HCT116 (cell line): ENCODE results near the gene NRSN1. TPM values are rescaled to one million over a fixed set of nuclear protein-coding genes. Genes with fewer than 3 reads are reported as not detected.

ENCODE experiments used
- ATAC-seq: fragments of 200-7000 bp; cut with Tn5 transposase; 2 replicates; pipeline ENCODE4 v1.9.1; 2020; ENCODE audit warnings: mild to moderate bottlenecking, moderate library complexity
- BruUV-seq: library from RNA; stranded (reverse); fragments of 400-500 nt; replicated peaks from 2 replicates; lab custom pipeline; 2021; lab: Mats Ljungman, UMichigan
- CTCF ChIA-PET: fragments of 300-600 bp; sonication (Branson Sonifier 250); formaldehyde crosslinking; loops from one replicate; lab custom pipeline; 2021; ENCODE audit warnings: antibody characterized with exemption; lab: Charles Lee
- POLR2A ChIA-PET: fragments of 300-600, 350-600 bp; sonication (Branson Sonifier 250); formaldehyde crosslinking; loops from one replicate; lab custom pipeline; 2021; ENCODE audit warnings: antibody characterized with exemption; lab: Charles Lee
- RAD21 ChIA-PET, 2 experiments: fragments of 300-600 bp; sonication (Branson Sonifier 250); formaldehyde crosslinking; loops; one replicate each; lab custom pipeline; 2023; ENCODE audit warnings: low total read pairs in 2 of 2; ENCODE audit not compliant: uncharacterized antibody in 2 of 2, unreplicated experiment in 2 of 2, low non-redundant PET in 1 of 2; lab: Charles Lee
- DNase-seq: peaks from one replicate; pipeline ENCODE4 v3.0.0-alpha.2; 2010; ENCODE audit warnings: low read depth, low spot score
- H2AFZ ChIP-seq: fragments of 200-600 bp; shearing (Covaris generic), sonication (generic); 2 replicates; pipeline ENCODE4 v1.6.1; 2017; ENCODE audit warnings: low read depth, mixed run types, mixed read lengths, antibody characterized with exemption, low read length; ENCODE audit not compliant: poor library complexity, severe bottlenecking
- H3K27ac ChIP-seq: 2 replicates; pipeline ENCODE4 v1.5.1; 2012; ENCODE audit warnings: low read depth, low read length
- H3K27me3 ChIP-seq: fragments of 200-600 bp; sonication (generic); 2 replicates; pipeline ENCODE4 v1.6.1; 2016; ENCODE audit warnings: mixed run types, low read length, mixed read lengths; ENCODE audit not compliant: insufficient read depth
- H3K36me3 ChIP-seq, 2 experiments: fragments of 200-500 bp in 1 of 2; fragments of 200-600 bp in 1 of 2; sonication (Bioruptor generic) in 1 of 2; sonication (generic) in 1 of 2; 2 replicates each; pipeline versions ENCODE4 v1.5.1 to v1.6.1; 2014 to 2016; ENCODE audit warnings: low read length in 2 of 2, inconsistent platforms in 1 of 2, mixed read lengths in 1 of 2, mixed run types in 1 of 2; ENCODE audit not compliant: insufficient read depth in 2 of 2, control insufficient read depth in 1 of 2
- H3K4me1 ChIP-seq, 2 experiments: fragments of 200-600 bp in 1 of 2; sonication (generic) in 1 of 2; 2 replicates each; pipeline versions ENCODE4 v1.5.1 to v1.6.1; 2012 to 2017; ENCODE audit warnings: low read length in 2 of 2, inconsistent platforms in 1 of 2, mild to moderate bottlenecking in 1 of 2, mixed read lengths in 1 of 2, mixed run types in 1 of 2, moderate library complexity in 1 of 2; ENCODE audit not compliant: insufficient read depth in 2 of 2, control insufficient read depth in 1 of 2
- H3K4me2 ChIP-seq: fragments of 200-600 bp; sonication (generic); 2 replicates; pipeline ENCODE4 v1.6.1; 2017; ENCODE audit warnings: mixed run types, low read length, mixed read lengths
- H3K4me3 ChIP-seq, 2 experiments: fragments of 200-600 bp in 1 of 2; sonication (generic) in 1 of 2; replicated peaks in 1 of 2; 2 replicates each; pipeline ENCODE4 v1.5.1; 2011 to 2016; ENCODE audit warnings: low read length in 2 of 2, control low read depth in 1 of 2, low read depth in 1 of 2, mild to moderate bottlenecking in 1 of 2, mixed read lengths in 1 of 2, mixed run types in 1 of 2
- H3K79me2 ChIP-seq: fragments of 200-600 bp; sonication (generic); 2 replicates; pipeline ENCODE4 v1.6.1; 2017; ENCODE audit warnings: mild to moderate bottlenecking, mixed run types, low read length, moderate library complexity, mixed read lengths; ENCODE audit not compliant: insufficient read depth
- H3K9ac ChIP-seq: fragments of 200-600 bp; sonication (generic); 2 replicates; pipeline ENCODE4 v1.6.1; 2016; ENCODE audit warnings: low read length, mixed read lengths
- H3K9me2 ChIP-seq: fragments of 200-600 bp; sonication (generic), shearing (Covaris generic); 2 replicates; pipeline ENCODE4 v1.6.1; 2017; ENCODE audit warnings: mixed run types, mild to moderate bottlenecking, moderate library complexity; ENCODE audit not compliant: insufficient read depth
- H3K9me3 ChIP-seq, 2 experiments: fragments of 200-500 bp in 1 of 2; fragments of 200-600 bp in 1 of 2; sonication (Bioruptor generic) in 1 of 2; sonication (generic) in 1 of 2; 2 replicates each; pipeline ENCODE4 v1.6.1; 2014 to 2017; ENCODE audit warnings: low read length in 2 of 2, mixed read lengths in 2 of 2, inconsistent platforms in 1 of 2, low read depth in 1 of 2, mild to moderate bottlenecking in 1 of 2, mixed run types in 1 of 2, moderate library complexity in 1 of 2; ENCODE audit not compliant: control insufficient read depth in 1 of 2, insufficient read depth in 1 of 2
- H4K20me1 ChIP-seq: fragments of 200-600 bp; sonication (generic), shearing (Covaris generic); 2 replicates; pipeline ENCODE4 v1.6.1; 2017; ENCODE audit warnings: mixed run types, mild to moderate bottlenecking, moderate library complexity; ENCODE audit not compliant: insufficient read depth
- ATF3 ChIP-seq: IDR thresholded peaks from 2 replicates; pipeline ENCODE4 v1.6.1; 2012
- CBX3 ChIP-seq: IDR thresholded peaks from 2 replicates; pipeline ENCODE4 v1.6.1; 2012; ENCODE audit warnings: low read depth
- CTCF ChIP-seq, 3 experiments: fragments of 200-600 bp in 1 of 3; sonication (generic) in 1 of 3; IDR thresholded peaks in 2 of 3; conservative IDR thresholded peaks in 1 of 3; 2 replicates each; pipeline ENCODE4 v1.5.1; 2012 to 2017; ENCODE audit warnings: low read depth in 2 of 3, low read length in 2 of 3, antibody characterized with exemption in 1 of 3, borderline replicate concordance in 1 of 3, control low read depth in 1 of 3, mild to moderate bottlenecking in 1 of 3, mixed read lengths in 1 of 3, mixed run types in 1 of 3, moderate library complexity in 1 of 3; ENCODE audit not compliant: insufficient read depth in 1 of 3
- EGR1 ChIP-seq: IDR thresholded peaks from 2 replicates; pipeline ENCODE4 v1.6.1; 2012; ENCODE audit warnings: low read depth
- ELF1 ChIP-seq: IDR thresholded peaks from 2 replicates; pipeline ENCODE4 v1.6.1; 2012; ENCODE audit warnings: low read depth, borderline replicate concordance
- EZH2 ChIP-seq: fragments of 200-600 bp; sonication (generic); IDR thresholded peaks from 2 replicates; pipeline ENCODE4 v1.6.1; 2017; ENCODE audit warnings: antibody characterized with exemption, mixed run types
- JUND ChIP-seq: IDR thresholded peaks from 2 replicates; pipeline ENCODE4 v1.6.1; 2012
- POLR2A ChIP-seq: IDR thresholded peaks from 2 replicates; pipeline ENCODE4 v1.7.0; 2011; ENCODE audit warnings: borderline replicate concordance; ENCODE audit not compliant: insufficient read depth, insufficient read length; ENCODE audit errors: extremely low read depth
- RAD21 ChIP-seq: IDR thresholded peaks from 2 replicates; pipeline ENCODE4 v1.6.1; 2012; ENCODE audit warnings: low read depth, mild to moderate bottlenecking
- SIN3A ChIP-seq: IDR thresholded peaks from 2 replicates; pipeline ENCODE4 v1.6.1; 2012; ENCODE audit warnings: low read depth
- SP1 ChIP-seq: IDR thresholded peaks from 2 replicates; pipeline ENCODE4 v1.6.1; 2012; ENCODE audit warnings: low read depth
- SRF ChIP-seq: IDR thresholded peaks from 2 replicates; pipeline ENCODE4 v1.6.1; 2012; ENCODE audit warnings: low read depth
- ZBTB33 ChIP-seq: IDR thresholded peaks from 2 replicates; pipeline ENCODE4 v1.6.1; 2011; ENCODE audit warnings: mild to moderate bottlenecking, low read length, moderate library complexity; ENCODE audit not compliant: insufficient replicate concordance; ENCODE audit errors: extremely low read depth
- ZFX ChIP-seq: fragments of 450-650 bp; IDR thresholded peaks from 2 replicates; pipeline ENCODE4 v1.6.1; 2017
- ZNF274 ChIP-seq: fragments of 200-500 bp; sonication (Bioruptor generic); IDR thresholded peaks from 2 replicates; pipeline ENCODE4 v1.6.1; 2014; ENCODE audit warnings: mild to moderate bottlenecking, low read depth, low read length, inconsistent platforms
- intact Hi-C: fragments of 100-400 bp; cut with micrococcal nuclease; formaldehyde crosslinking; loops from 2 replicates; pipeline ENCODE4 v1.10.0; 2022
- total RNA-seq: library from RNA; stranded (reverse); gene quantifications from one replicate; pipeline ENCODE4 v1.2.1, GENCODE V29; 2021; ENCODE audit not compliant: unreplicated experiment

The NRSN1 gene
- total RNA-seq, 1 experiment from 2014 or later, result not detected

- H3K9me3 ChIP-seq, result no peaks in the 10 kb centered on the region
- no peaks in the 10 kb centered on the region for H3K79me2 ChIP-seq
- H4K20me1 ChIP-seq, result no peaks in the 10 kb centered on the region
- RAD21 ChIA-PET, result no interaction called here
- H3K4me2 ChIP-seq, result no peak overlapping the region
- no peak for TF ChIP-seq CBX3
- no peak for TF ChIP-seq EGR1
- TF ChIP-seq POLR2A, result no peak
- no peak for TF ChIP-seq ZNF274
- no peak for TF ChIP-seq ZFX
- no peak for TF ChIP-seq ATF3
- no peak for TF ChIP-seq EZH2
- TF ChIP-seq JUND, result no peak
- TF ChIP-seq SRF, result no peak
- no peak for TF ChIP-seq SP1
- TF ChIP-seq CTCF (IDR thresholded peaks at IDR 0.05 in 2 of 3, conservative IDR thresholded peaks at IDR 0.05 in 1 of 3; ENCODE audit: borderline replicate concordance in 1 of 3, insufficient read depth in 1 of 3, low read depth in 2 of 3, low read length in 2 of 3), result no peak
- TF ChIP-seq RAD21, result no peak
- no peak for TF ChIP-seq ZBTB33
- no peak for TF ChIP-seq SIN3A
- TF ChIP-seq ELF1, result no peak
- H3K4me3 ChIP-seq, result no peak overlapping the region
- no peak overlapping the region for H2AFZ ChIP-seq
- no peak overlapping the region for H3K27ac ChIP-seq
- ATAC-seq, result no peak
- H3K4me1 ChIP-seq, result no peaks in the 10 kb centered on the region
- no peak overlapping the region for H3K9ac ChIP-seq
- POLR2A ChIA-PET, result no interaction called here
- intact Hi-C loops, result no loop called here
- no peaks in the 10 kb centered on the region for H3K9me2 ChIP-seq
- BruUV-seq, result no TSS peak
- H3K27me3 ChIP-seq, result peaks cover 20% of the 10 kb centered on the region; the same call in 1 of the 2 replicates
- DNase-seq, result no peak
- H3K36me3 ChIP-seq, result no peaks in the 10 kb centered on the region
- CTCF ChIA-PET, result no interaction called here
These were observed 26.8 kb upstream of the NRSN1 start for GRCh38 chr6:24099181-24099580.
